ENCODE measurements around the gene ZC3H6.
"Not testable (repeated sequence)": the region's sequence is repeated elsewhere in the genome, so short reads cannot be mapped to it uniquely, and the experiment has no call there.

ZC3H6 gene

GRCh38 chr2:112332123-112332696, 56.8 kb downstream of the ZC3H6 start:
- DNase-seq (ENCODE audit: low spot score): no peak

GRCh38 chr2:112335600-112335999, 60.2 kb downstream of the ZC3H6 start:
- DNase-seq (ENCODE audit: low spot score): no peak

GRCh38 chr2:112339986-112340385, 64.6 kb downstream of the ZC3H6 start:
- no peak for DNase-seq (ENCODE audit: low spot score)

- DNase-seq (ENCODE audit: low spot score): no peak
Observed at GRCh38 chr2:112340475-112341267, 65.3 kb downstream of the ZC3H6 start.

GRCh38 chr2:112342067-112342550, 66.7 kb downstream of the ZC3H6 start:
- DNase-seq (ENCODE audit: low spot score): no peak

GRCh38 chr2:112343827-112344585, 68.6 kb downstream of the ZC3H6 start:
- DNase-seq (ENCODE audit: low spot score): no peak

GRCh38 chr2:112345030-112346027, 69.9 kb downstream of the ZC3H6 start:
- DNase-seq (ENCODE audit: low spot score): no peak

GRCh38 chr2:112352292-112352691, 76.9 kb downstream of the ZC3H6 start:
- DNase-seq (ENCODE audit: low spot score): not testable (repeated sequence)

- not testable (repeated sequence) for DNase-seq (ENCODE audit: low spot score)
Observed at GRCh38 chr2:112352809-112353603, 77.6 kb downstream of the ZC3H6 start.

GRCh38 chr2:112354335-112354734, 78.9 kb downstream of the ZC3H6 start:
- DNase-seq (ENCODE audit: low spot score): not testable (repeated sequence)

- not testable (repeated sequence) for DNase-seq (ENCODE audit: low spot score)
Observed at GRCh38 chr2:112360055-112360454, 84.7 kb downstream of the ZC3H6 start.

Data from left forelimb (tissue), 1 donor.